Dermis blood vessel endothelial cell (primary cell): Measurements from ENCODE around the gene USB1. TPM values are rescaled to one million over a fixed set of nuclear protein-coding genes. Genes with fewer than 3 reads are reported as not detected.
A peak's percentile ranks its signal among the peaks of the same experiment; 100 is the strongest.
"Not testable (repeated sequence)": the region's sequence is repeated elsewhere in the genome, so short reads cannot be mapped to it uniquely, and the experiment has no call there.

Source experiments
- DNase-seq: peaks from one replicate; pipeline ENCODE4 v3.0.0; 2010
- total RNA-seq: library from RNA; depleted of rRNA; stranded (reverse); fragments of >200 nt; gene quantifications from 2 replicates; pipeline ENCODE4 v1.2.3, GENCODE V29; 2014

The USB1 gene
- total RNA-seq, 1 donor from 2014 or later: 57.3 TPM

GRCh38 chr16:57970319-57970718 is 30.9 kb upstream of the USB1 start:
- DNase-seq: no peak

GRCh38 chr16:57970970-57971369 is 30.2 kb upstream of the USB1 start, which contains the start of gene CNGB1:
TSS of gene CNGB1 (minus strand) at chr16:57971128. CDS start at chr16:57967286, 3,842 bp downstream.
- DNase-seq: no peak

DNA sequence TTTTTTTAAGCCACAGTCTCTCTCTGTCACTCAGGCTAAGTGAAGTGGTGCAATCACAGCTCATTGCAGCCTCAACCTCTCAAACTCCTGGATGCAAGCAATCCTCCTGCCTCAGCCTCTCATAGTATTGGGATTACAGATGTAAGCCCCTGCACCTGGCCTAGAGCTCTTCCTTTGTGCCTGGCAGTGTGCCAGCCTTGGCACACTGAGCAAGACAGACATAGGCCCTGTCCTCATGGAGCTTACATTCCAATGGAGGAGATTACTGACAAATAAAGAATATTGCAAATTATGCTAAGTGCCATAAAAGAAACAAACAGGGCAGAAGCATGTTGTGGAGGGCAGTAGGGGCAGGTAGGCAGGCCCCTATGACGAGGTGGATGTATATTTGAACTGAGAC is 29.4 kb upstream of the USB1 start:
- DNase-seq: no peak

DNA sequence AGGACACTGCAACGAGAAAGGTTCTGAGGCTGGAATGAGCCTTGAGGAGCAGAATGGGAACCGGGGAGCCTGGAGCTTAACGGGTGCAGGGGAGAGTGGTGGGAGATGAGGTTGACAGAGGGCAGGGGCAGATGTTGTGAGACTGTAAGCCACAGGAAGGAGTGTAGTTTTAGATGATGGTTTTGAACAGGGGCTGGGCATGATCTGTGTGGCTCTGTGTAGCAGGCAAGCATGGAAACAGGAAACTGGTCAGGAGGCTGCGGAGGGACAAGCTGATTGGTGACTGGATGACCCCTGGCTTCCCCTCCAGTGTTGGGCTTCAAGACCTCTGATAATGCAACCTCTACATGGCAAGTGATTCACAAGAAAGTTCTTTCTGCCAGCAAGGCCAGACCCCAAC is 28.9 kb upstream of the USB1 start:
- no peak for DNase-seq

DNA sequence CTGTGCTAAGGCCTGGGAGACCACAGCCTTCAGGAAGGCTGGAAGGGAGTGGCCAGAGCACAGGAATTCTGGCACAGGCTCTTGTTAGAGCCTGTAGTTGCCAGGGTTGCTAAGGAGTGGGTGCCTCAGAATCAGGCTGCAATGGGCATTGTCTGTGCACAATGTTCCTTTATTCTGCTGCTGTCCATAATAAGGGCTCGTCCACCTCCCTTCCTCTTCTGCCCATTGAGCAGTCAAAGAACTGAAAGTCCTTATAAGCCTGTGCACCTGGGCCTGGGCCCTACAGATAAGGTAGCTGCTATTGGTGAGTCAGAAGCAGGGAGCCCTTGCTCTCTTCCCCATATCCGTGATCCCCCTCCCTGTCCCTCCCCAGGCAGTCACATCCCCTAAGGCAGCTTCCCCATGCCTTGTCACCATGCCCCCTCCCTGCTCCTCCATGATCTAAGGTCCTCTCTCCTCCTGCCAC is 24.8 kb upstream of the USB1 start:
- peak; percentile 8 for DNase-seq

- DNase-seq: peak; percentile 7
These were observed 23.7 kb upstream of the USB1 start for GRCh38 chr16:57977418-57978069.

GRCh38 chr16:57978070-57978465 is 23.1 kb upstream of the USB1 start:
- not testable (repeated sequence) for DNase-seq

- no peak for DNase-seq
These were observed 22.1 kb upstream of the USB1 start for GRCh38 chr16:57979006-57979585.

DNA sequence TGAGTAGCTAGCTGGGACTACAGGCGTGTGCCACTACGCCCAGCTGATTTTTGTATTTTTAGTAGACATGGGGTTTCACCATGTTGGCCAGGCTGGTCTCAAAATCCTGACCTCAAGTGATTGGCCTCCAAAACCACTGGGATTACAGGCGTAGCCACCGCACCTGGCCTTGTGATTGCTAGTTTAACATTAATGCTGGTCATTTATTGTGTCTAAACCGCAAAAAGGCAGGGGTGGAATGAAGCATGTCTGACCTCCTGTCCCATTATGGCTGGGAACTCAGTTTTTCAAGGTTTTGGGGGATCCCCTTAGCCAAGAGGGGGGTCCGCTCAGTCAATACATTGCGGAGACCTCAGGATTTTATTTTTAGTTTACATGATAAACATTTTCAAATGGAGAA is 19.6 kb upstream of the USB1 start:
- no peak for DNase-seq

DNA sequence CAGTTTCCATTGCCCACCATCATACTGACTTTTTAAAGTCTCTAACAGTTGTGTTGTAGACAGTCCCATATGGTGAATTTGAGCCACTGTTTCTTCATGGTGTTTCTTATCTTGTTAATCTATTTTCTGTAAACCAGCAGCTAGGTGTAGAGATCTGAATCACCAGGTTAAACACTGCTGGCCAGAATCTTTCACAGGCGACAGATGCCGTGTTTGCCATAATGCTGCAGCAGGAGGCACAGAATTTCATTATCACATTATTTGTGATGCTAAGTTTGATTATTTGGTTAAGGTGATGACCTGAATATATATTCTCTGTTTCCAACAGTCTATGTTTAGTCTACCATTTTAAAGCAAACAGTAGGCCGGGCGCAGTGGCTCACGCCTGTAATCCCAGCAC is 18.8 kb upstream of the USB1 start:
- DNase-seq: no peak

DNA sequence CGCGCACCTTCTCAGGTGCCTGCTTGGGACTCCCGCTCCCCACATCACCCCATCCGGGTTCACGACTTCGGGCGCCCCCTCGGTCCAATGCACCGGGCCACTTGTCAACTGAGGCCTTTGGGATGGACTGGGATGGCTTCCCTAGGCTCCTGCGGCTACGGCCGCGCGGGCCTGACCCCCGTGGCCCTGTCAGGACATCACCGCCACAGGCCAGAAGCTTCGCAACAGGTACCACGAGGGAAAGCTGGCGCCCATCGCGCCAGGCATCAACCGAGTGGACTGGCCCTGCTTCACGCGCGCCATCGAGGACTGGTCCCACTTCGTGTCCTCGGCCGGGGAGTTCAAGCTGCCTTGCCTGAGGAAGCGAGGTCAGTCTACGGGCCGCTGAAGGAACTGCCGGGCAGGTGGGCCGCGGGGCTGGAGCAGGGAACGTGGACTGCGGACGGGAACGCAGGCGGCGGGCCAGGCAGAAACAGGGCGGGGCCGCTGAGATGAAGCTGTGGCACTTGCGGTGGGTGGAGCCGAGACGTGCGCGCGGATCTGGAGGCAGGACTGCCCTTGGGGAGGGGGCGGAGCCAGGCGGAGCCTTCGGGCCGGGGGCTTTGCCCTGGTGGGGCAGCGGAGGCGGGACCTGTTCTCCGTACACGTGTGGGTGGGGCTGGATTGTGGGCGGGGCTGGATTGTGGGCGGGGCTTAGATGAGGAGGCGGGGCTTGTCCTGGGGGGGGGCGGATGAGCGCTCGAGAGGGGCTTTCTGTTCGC is 16.6 kb upstream of the USB1 start:
- DNase-seq: peak; percentile 75

DNA sequence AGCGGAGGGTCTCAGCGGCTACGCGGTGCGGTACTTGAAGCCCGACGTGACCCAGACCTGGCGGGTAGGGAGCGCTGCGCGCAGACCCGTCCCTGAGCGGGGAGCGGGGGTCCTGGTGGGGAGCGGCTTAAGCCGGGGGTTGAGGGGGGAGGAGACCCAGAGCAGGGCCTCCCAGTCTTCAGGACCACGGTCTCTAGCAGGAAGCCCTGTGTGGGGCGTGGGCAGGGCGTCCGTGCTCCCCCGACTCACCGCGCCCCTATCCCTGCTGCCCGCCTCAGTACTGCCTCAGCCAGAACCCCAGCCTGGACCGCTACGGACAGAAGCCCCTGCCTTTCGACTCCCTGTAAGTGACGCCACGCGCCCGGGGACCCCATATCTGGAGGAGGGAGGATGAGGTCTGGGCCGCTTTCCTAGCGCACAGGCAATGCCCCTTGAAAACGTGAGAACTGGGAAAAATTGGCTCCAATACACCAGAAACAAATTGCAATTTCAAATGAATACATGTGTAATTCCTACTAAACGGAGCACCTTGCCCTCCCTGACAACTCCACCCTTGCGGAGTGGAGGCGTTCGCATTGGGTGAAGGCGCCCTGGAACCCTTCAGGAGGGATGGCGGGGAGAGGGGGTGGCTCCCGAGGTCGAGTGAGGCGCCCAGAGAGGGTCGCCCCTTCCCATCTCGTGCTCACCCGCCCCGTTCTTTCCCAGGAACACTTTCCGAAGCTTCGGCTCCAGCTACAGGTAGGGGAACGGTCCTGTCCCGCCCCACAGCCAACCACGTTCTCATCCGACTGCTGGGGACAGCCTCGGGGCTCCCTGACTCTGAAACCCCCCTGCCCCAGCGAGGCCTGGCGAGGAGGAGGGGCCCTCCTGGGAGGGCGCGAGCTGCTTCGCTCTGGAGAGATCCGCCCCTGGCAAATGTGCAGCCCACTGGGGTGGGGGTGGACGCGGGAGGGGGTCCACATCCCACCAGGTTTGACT is 15.7 kb upstream of the USB1 start:
- DNase-seq: peak; percentile 7

- no peak for DNase-seq
These were observed 15.0 kb upstream of the USB1 start for GRCh38 chr16:57986196-57986595.

DNA sequence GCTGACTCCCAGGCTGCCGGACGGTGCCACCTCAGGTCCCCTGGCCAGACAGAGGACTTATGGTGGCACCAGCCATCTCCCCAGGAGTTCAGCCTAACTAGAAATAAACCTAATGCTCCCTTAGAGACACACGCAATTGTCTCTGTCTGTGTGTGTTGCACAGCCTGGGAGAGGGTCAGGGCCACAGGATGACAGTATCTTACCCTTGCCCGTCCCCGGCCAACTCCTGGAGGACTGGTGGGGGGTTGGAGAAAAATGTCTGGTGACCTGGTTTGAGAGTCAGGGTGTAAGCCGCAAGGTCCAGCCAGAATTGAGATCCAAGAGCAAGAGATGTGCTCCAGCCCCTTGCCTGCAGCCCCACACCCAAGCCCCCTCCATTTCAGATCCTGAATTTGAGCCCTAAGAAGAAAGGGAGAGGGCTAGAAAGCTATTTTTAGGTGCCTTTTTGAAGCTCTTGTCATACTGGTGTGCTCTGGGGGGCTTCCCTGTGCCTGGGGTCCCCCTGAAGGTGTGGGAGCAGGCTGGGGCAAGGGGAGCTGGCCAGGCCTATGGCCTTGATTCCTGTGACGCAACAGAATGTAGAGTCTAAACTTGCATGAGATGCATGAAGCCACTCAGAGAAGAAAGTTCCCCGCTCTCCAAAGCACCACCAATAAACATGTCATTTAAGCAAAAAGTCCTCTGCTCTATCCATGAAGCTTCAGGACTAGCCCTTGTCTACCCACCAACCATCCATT is 13.6 kb upstream of the USB1 start:
- no peak for DNase-seq

DNA sequence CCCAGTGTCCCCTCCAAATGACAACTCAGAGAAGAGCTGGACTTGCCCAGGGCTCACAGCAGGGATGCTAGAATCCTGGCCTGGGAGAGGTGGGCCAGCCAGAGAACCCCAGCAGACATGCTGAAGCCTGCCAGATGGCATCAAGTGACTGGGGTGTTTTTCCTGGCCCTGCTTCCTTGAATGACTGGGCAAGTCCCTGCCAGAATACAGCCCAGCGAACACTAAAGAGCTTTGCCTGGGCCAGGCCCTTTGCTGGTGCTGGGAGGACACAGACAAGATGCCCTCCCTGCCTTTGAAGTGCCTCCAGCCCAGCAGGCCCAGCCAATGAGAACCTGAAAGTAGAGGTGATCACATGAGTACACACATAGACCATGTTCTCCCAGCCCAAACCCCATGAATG is 12.3 kb upstream of the USB1 start:
- DNase-seq: no peak

GRCh38 chr16:57991551-57992059 is 9.6 kb upstream of the USB1 start:
- no peak for DNase-seq

DNA sequence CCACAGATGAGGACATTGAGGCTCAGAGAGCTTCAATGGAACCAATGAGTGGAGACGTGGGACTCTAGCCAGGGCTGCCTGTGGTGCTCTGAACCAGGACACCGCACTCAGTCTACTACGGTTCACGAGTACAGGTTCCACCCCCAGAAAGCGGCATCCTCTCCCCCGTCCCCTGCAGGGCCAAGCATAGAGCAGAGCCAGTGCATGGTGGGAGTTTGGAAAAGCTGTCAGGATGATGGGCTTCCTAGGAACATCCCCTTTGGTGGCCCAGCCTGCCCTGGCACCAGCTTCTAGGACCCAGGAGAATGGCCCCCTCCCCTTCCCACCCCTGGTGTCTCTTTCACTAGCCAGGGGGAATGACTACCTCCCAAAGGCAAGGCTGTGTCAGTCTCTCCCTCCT is 9.1 kb upstream of the USB1 start:
- no peak for DNase-seq

- DNase-seq: no peak
These were observed 7.8 kb upstream of the USB1 start for GRCh38 chr16:57993438-57993837.

DNA sequence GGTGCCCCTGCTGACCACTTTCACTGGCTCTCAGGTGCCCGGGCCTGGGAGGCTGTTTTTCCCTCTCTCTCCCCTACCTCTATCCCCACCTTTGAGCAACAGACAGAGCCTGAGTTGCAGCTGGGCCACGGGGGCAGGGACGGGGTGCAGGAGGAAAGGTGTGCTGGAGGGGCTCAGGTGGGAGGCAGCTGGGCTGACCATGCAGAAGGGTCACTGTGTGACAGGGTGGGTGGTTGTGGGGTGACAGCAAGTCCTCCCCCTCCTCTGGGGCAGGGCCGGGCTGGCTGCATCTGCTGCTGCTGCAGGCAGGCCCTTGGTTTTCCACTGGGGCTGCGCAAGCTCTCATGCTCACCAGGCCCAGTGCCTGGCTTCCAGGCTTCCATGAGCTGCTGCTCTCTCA is 7.3 kb upstream of the USB1 start:
- no peak for DNase-seq

DNA sequence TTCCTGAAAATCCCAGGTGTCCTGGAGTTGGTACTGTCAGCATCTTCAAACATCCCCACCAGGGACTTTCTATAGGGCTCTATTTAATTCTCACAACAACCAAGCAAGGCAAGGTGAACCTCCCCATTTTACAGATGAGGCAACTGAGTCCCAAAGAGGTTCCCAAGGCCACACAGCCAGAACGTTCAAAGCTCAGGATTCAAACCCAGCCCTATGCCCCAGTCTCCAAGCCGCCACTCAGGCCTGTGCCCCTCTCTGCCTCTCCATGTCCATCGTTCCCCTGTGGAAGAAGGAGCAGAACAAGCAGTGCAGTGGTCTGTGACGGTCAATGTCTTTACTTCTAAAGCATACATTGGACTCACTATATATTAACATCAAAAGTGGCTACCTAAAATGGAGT is 6.8 kb upstream of the USB1 start:
- DNase-seq: no peak

GRCh38 chr16:57994778-57995177 is 6.4 kb upstream of the USB1 start:
- peak; percentile 69 for DNase-seq
